Activated naive CD8-positive, alpha-beta T cell treated with anti-CD3 and anti-CD28 coated beads for 36 hours (primary cell): ENCODE measurements around the gene FMC1. TPM values are rescaled to one million over a fixed set of nuclear protein-coding genes. Genes with fewer than 3 reads are reported as not detected.

Experiments used
- DNase-seq: peaks from one replicate; pipeline ENCODE4 v3.0.0; 2021
- H3K27ac Mint-ChIP-seq: one replicate; pipeline ENCODE4 v1.8.0; 2022; ENCODE audit warnings: mild to moderate bottlenecking, moderate library complexity, mixed read lengths
- H3K27me3 Mint-ChIP-seq: one replicate; pipeline ENCODE4 v1.8.0; 2022; ENCODE audit warnings: mild to moderate bottlenecking, mixed read lengths
- H3K36me3 Mint-ChIP-seq: one replicate; pipeline ENCODE4 v1.8.0; 2021; ENCODE audit warnings: mild to moderate bottlenecking, mixed read lengths
- H3K4me1 Mint-ChIP-seq: one replicate; pipeline ENCODE4 v1.8.0; 2021; ENCODE audit warnings: mixed read lengths
- H3K4me3 Mint-ChIP-seq: one replicate; pipeline ENCODE4 v1.8.0; 2022; ENCODE audit warnings: mild to moderate bottlenecking, moderate library complexity, mixed read lengths
- H3K9me3 Mint-ChIP-seq: one replicate; pipeline ENCODE4 v1.8.0; 2022; ENCODE audit warnings: mixed read lengths
- total RNA-seq, 2 experiments: library from RNA; stranded (reverse); gene quantifications; one replicate each; pipeline ENCODE4 v1.2.3, GENCODE V29; 2021

FMC1 gene
- total RNA-seq, 2 experiments from 2014 or later = 6.3 to 7.7 TPM

DNA sequence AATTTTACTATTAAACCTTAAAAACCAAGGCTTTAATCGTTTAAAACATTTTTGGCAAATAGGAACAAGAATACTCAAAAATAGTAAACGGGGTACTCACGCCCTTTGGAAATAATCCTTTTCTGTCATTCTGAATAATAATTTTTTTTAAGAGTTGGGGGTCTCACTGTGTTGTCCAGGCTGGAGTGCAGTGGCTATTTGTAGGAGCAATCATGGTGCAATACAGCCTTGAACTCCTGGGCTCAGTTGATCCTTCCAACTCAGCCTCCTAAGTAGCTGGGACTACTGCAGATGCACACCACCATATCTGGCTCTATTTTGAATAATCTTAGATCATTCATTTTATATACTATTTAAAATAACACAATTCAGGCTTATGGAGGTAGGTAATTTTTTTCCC lies 43.5 kb downstream of the FMC1 start:
- DNase-seq = no peak
- H3K9me3 Mint-ChIP-seq = no peaks in the 10 kb centered on the region
- peaks cover 18% of the 10 kb centered on the region for H3K36me3 Mint-ChIP-seq
- H3K4me1 Mint-ChIP-seq = peaks cover 2% of the 10 kb centered on the region
- no peaks in the 10 kb centered on the region for H3K27me3 Mint-ChIP-seq
- H3K27ac Mint-ChIP-seq = no peak overlapping the region
- no peak overlapping the region for H3K4me3 Mint-ChIP-seq

DNA sequence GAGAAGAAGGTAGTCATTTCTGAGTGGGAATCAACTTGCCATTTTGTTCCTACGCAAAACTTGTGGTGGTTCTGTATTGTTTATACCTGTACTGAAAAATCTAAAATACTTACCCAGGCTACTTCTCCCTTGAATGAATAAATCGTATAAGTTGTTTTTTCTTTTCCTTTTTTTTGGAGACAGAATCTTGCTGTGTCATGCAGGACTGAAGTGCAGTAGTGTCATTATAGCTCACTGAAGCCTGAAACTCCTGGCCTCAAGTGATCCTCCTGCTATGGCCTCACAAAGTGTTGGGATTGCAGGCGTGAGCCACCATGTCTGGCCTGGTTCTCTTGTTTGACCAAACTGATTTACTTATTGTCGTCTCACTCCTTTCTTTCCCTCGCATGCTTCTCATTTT lies 46.5 kb downstream of the FMC1 start:
- H3K27ac Mint-ChIP-seq = peak overlapping the region; percentile 40

DNA sequence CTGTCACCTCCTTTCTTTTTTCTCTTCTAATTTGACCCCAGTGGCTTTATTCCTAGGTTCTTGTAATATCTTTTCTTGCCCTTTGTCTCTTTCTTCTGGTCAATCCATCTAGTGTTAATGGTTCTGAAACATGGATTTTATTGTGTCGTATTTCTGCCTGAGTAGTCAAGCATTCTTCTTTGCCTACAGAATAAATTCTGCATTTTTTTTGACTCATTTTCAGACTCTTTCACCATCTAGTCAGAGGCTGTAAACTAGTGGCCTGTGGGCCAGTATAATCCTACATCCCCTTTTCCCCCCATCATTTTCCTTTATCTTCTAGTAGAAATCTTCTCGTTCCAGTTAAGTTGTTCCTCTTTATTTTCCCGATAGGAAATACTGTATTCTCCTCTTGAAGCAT lies 48.0 kb downstream of the FMC1 start:
- H3K27me3 Mint-ChIP-seq = no peaks in the 10 kb centered on the region
- H3K27ac Mint-ChIP-seq = peak overlapping the region; percentile 12
- no peak for DNase-seq
- peaks cover 17% of the 10 kb centered on the region for H3K4me1 Mint-ChIP-seq
- no peak overlapping the region for H3K4me3 Mint-ChIP-seq
- no peaks in the 10 kb centered on the region for H3K9me3 Mint-ChIP-seq
- H3K36me3 Mint-ChIP-seq = peaks cover 34% of the 10 kb centered on the region

More for the DNA sequence above, 46.5 kb downstream of the FMC1 start:
- no peak overlapping the region for H3K4me3 Mint-ChIP-seq
- no peaks in the 10 kb centered on the region for H3K9me3 Mint-ChIP-seq
- H3K36me3 Mint-ChIP-seq = peaks cover 32% of the 10 kb centered on the region
- peaks cover 7% of the 10 kb centered on the region for H3K4me1 Mint-ChIP-seq
- DNase-seq = no peak
- H3K27me3 Mint-ChIP-seq = no peaks in the 10 kb centered on the region

DNA sequence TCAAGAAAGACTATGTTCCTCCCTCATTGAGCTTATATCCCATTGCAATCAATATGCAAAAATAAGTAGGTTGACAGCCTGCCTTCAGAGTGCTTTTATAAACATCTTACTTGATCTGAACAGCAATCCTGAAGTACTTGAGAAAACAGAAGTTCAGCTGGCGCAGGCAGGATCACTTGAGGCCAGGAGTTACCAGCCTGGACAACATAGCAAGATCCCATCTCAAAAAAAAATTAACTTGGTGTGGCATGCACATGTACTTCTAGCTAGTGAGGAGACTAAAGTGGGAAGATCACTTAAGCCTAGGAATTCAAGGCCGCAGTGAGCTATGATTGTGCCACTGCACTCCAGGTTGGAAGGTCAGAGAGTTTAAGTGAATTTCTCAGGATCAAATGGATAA lies 48.6 kb downstream of the FMC1 start:
- no peak overlapping the region for H3K27ac Mint-ChIP-seq
- no peaks in the 10 kb centered on the region for H3K27me3 Mint-ChIP-seq
- H3K4me3 Mint-ChIP-seq = no peak overlapping the region
- H3K4me1 Mint-ChIP-seq = peaks cover 24% of the 10 kb centered on the region
- H3K9me3 Mint-ChIP-seq = no peaks in the 10 kb centered on the region
- H3K36me3 Mint-ChIP-seq = peaks cover 40% of the 10 kb centered on the region
- DNase-seq = no peak

DNA sequence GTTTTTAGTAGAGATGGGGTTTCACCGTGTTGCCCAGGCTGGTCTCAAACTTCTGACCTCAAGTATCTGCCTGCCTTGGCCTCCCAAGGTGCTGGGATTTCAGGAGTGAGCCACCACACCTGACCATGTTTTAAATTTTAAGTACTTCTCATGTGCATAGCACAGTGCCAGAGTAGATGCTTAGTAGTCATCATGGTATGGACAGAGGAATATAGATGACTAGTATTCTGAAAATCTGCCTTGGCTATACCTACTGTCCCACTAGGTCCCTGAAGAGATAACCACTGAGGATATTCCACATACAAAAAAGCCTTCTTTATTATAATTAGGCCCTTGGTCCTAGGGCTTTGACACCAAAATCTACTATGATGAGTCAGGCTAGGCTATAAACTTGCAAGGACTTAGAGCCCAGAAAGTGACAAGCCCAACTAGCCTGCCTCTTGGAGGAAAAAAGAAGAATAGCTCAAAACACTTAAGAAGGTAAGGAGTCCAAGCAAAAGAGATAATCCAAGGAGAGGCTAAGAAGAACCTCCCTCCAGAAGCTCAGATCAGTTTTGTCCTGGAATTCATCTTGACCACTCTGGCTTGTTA lies 52.6 kb downstream of the FMC1 start:
- no peaks in the 10 kb centered on the region for H3K27me3 Mint-ChIP-seq
- DNase-seq = no peak
- peaks cover 38% of the 10 kb centered on the region for H3K4me1 Mint-ChIP-seq
- H3K27ac Mint-ChIP-seq = no peak overlapping the region
- peaks cover 52% of the 10 kb centered on the region for H3K36me3 Mint-ChIP-seq
- H3K4me3 Mint-ChIP-seq = no peak overlapping the region
- H3K9me3 Mint-ChIP-seq = no peaks in the 10 kb centered on the region

DNA sequence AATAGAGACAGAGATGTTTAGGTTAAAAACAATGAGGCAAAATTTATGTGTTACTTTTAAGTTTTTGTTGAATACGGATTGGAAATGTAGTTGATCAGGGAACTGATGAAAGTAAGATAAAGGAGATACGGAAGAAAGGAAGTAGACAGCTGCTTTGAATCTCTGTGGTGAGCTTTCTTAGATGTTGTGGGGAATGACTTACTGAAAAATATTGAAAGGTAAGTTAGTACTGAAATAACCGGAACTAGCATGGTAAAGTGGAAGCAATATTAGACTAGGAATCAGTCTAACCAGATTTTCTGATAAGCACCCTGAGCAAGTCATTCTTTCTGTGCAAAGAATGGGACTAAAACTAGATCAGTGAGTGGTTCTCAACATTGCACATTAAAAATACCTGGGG lies 53.4 kb downstream of the FMC1 start:
- peaks cover 50% of the 10 kb centered on the region for H3K36me3 Mint-ChIP-seq

More for the DNA sequence above, 53.4 kb downstream of the FMC1 start:
- H3K4me3 Mint-ChIP-seq = no peak overlapping the region
- H3K27ac Mint-ChIP-seq = peak overlapping the region; percentile 40
- H3K9me3 Mint-ChIP-seq = no peaks in the 10 kb centered on the region
- H3K27me3 Mint-ChIP-seq = no peaks in the 10 kb centered on the region
- no peak for DNase-seq
- H3K4me1 Mint-ChIP-seq = peaks cover 38% of the 10 kb centered on the region

Other genes with a start within 250 kb of the FMC1 start
- gene ZC3HAV1, start 231.6 kb upstream of the FMC1 start, total RNA-seq = 100 to 1,000 TPM; 117 to 118 TPM
- 1 to 10 TPM; 8.8 to 9.4 TPM for gene UBN2, start 110.1 kb upstream of the FMC1 start, total RNA-seq
- 100 to 1,000 TPM; 150 to 156 TPM for gene LUC7L2, start 18.6 kb downstream of the FMC1 start, total RNA-seq
- under 1 TPM; 0.88 to 0.99 TPM for gene KLRG2, start 142.3 kb downstream of the FMC1 start, total RNA-seq
- gene CLEC2L, start 182.3 kb downstream of the FMC1 start, total RNA-seq = not detected